ENCODE results near the gene LINS1.
"Not testable (repeated sequence)": the region's sequence is repeated elsewhere in the genome, so short reads cannot be mapped to it uniquely, and the experiment has no call there.

The LINS1 gene

DNA sequence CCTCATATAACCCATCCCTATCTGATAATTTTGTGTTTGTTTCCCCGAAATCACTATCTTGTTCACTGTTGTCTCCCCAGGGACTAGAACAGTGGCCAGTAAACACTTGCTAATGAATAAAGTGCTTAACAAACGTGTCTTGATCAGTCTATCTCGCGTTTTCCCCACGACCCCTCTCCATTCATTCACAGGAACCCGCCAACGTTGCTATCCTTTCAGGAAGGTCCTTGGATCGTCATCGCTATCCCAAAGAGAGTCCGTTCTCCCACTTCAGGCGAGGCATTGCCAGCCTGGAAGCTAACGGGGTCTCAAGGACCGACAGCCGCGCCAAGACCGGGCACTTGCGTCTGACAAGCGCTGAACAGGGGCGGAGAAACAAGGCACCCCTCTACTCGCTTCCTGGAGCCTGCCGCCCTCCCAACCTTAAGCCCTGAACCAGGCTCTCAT lies 344 bp downstream of the LINS1 start:
- DNase-seq, result no peak

DNA sequence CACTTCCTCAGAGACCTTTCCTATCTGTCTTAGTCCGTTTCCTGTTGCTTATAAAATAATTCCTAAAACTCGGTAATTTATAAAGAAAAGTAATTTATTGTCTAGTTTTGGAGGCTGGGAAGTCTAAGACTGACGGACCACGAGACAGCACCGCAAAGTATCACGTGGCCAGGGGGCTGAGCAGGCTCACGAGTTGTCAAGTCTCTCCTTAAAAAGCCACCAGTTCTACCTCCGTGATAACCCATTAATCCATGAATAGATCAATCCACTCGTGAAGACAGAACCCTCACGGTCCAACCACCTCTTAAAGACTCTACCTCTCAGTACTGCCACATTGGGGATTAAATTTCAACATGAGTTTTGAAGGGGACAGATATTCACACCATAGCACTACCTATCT lies 821 bp downstream of the LINS1 start:
- DNase-seq, result no peak

DNA sequence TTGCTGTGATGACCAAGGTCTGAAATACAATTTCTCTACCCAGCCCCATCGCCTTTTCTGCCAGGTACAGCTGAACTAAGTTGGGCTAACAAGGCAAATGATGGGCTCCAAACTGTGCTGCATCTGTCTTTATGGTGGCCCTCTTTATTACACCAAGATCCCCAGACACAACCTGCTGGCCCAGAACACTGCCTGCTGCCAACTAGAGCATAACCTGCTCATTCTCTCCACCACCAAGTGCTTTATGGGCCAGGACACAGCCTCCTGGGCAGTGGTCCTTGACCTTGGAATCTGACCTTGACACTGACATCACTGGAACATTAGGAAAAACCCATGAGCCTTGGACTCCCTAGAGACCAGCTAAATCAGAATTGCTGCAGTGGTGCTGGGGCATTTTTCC lies 3.3 kb downstream of the LINS1 start:
- DNase-seq, result no peak

DNA sequence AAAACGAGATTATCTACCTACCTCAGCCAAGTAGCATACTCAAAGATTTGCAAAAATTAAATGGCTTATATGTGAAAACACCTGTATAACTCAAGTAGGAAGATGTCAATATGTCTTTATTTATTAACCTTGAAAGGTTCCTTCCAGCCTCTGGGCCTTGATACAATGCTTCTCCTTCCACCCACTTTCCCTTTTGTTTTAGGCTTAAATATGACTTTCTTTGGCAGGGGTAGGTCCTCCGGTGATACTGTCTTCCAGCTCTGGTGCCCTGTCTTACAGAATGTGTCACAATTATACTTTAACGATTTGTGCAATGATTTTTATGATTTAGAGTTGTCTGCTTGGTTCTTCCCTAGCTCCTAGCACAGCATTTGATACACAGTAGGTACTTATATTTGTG lies 4.1 kb downstream of the LINS1 start:
- DNase-seq, result no peak

DNA sequence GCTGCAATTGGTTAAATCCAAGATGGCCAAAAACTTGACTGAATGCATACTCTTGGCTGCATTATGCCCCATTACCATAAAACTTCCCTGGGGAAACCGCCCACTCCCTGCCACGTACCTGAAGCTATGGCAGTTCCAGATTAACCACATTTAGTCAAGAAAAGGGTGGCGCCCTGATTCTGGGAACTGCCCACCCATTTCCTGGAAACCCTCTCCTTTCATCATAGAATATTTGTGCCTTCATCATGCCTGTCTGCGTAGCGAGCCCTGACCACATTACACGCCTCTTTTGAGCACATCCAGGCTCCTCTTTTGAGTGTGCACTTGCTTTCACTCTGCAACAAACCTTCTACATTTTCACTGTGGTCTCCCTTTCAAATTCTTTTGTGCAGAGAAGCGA lies 5.2 kb downstream of the LINS1 start:
- no peak for DNase-seq

DNA sequence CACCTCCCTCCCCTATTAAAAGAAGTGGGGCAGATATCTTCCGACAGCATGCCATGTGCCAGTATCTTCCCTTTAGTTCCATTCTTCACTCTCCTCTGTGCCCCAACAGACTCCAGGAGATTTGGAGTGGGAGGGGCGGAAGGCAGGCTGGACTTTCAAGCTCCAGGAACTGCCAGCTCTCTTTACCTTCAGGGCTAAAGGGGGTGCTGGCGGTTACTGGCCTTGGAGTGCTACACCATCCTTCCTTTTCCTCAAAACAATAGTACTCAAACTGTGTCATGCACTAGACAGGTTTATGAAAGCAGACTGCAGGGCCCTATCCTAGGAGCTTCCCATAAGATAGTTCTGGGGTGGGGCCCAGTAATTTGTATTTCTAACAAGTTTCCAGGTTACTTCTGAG lies 6.0 kb downstream of the LINS1 start:
- no peak for DNase-seq

DNA sequence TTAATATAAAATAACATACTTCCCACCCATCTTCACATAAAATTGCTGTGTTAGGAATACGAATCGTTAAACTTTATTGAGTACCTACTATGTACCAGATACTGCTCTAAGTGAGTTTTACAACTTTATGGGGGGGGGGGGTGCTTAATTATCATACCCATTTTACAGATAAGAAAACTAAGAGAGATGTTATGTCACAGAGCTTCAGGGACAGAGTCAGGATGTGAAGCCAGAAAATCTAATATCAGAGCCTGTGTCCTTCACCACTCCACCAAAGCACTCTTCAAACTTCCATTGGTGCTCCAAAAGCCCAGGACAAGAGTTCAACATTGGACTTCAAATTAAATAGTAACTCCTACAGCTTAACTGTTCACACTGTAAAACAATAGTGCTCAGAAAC lies 8.6 kb downstream of the LINS1 start:
- no peak for DNase-seq

DNA sequence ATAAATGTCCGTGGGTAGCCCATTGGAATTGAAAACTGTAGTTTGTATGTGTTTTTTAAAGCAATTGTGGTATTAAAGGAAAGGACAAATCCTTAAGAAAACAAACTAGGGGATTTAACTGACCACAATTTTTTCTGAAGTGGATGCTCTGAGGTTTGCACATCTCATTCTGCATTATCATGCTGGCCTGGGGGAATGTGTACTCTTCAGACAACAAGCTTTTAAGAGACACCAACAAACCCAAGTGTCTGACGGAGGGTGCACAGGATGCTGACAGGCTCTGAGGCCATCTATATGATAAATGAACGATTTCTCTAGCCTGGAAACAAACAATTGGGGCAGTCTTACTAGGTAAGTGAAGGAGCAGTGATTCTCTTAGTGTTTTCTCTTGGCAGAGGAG lies 9.1 kb downstream of the LINS1 start:
- no peak for DNase-seq

DNA sequence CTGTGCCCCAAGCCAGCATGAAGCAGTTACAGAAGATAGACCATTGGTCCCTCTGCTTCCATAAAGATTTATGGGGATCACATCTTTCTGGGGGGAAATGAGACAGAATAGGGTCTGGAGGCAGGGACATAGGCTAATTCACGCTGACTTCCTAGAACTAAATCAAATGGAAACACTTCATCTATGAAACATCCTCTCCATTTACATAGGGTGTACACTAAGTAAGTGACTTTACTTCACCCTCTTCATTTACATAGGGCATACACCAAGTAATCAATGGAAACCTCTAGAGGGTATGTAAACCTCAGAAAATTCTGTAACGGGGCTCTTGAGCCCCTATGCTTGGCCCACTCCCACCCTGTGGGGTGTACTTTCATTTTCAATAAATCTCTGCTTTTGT lies 10.1 kb downstream of the LINS1 start:
- DNase-seq, result no peak

DNA sequence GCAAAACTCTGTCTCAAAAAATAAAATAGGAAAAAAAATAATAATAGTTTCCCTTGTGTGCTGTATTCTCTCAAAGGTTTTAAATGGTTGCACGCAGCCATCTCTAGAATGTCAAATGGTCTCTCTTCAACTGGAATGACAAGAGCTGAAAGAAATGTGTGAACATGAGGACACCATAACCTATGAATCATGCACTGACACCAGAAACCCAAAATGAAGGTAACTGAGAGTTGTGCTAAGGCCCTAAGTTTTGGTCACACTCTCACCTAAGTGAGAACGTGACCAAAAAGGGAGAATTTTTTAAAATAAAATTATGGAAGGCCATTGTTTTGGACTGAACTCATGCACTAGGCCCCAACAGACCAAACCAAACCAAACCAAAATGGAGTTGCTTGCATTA lies 10.8 kb downstream of the LINS1 start:
- not testable (repeated sequence) for DNase-seq

DNA sequence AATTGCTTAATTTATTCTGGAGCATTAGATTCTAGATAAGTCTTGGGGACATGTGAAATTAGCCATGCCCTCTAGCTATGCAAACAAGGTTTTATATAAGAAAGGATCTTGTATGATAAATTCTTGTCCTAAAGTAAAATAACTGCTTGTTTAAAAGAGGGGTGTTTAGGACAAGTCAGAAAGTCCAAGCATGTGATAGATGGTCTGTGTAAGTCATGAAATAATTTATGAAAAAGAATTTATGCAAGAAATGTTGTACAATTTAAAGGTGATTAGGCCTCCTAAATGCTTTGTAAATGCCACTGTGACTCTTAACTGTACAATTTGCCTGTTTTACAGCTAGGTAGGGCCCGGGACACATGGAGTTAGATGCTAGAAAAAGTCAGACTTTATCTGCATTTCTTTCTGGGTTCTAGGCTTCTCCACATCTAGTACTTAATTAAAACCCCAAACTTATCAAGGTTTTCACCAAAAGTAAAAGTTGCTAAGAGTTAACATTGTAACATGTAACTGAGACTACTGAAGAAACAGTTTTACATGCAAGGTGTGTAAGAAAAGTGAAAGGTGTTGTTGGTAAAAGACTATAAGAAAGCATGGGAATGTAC lies 13.2 kb downstream of the LINS1 start:
- no peak for DNase-seq

DNA sequence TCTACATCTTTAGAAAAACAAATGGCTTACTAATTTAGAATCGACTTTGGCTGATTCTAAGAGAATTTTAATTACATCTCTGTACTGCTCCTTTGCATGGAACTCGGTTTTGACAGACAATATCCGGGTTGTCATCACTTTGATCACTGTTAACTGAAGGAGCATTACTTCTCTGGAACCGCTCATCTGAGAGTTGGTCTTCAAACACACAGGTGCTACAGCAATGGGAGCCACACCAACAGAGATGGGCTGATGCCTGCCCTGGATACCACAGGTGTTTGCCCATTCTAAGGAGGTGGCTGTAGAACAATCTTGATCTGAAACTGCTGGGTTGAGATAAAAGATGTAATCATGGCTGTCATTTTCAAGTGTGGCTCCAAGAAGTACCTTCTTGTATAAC lies 21.6 kb downstream of the LINS1 start:
- no peak for DNase-seq

DNA sequence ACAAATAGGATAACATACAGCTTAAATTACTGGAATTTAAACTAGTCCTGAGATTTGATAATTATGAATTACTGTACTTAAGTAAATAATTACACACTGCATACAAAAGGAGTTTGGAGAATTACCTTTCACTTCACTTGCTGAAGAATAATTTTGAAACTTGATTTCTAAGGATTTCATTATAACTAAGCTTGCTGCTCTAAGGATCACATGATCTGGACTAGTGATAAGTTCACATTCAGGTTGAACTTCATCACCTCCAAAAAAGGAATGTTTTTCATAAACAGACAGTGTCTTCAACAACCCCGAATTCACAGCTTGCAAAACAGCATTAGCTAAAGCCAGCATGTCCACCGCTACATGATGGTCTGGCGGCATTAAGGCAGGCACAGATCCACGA lies 28.5 kb downstream of the LINS1 start:
- DNase-seq, result no peak

DNA sequence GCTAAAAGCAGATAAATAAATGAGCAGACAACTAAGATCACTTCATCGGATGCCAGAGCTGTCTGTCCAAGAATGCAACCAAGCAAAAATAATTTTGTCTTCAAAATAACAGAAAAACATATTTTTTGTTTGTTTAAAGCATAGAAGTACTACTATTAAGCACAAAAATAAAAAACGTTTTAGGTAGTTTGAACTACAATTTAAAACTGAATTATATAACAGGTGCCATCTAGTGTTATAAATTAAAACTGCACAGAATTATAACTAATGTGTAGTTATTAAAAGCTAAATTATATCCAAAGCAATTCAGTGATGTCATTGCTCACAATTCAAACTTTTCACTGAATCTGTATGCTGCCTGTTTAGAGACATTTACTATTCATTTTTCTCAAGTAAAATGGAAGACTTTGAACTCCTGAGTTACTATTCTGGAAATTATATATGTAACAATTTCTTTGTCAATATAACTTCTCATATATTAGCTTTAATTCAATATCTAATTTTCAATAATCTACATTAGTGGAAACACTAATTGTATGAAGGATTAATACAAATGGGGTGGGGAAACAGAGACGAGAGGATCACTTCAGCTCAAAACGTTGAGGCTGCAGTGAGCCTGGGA lies 29.5 kb downstream of the LINS1 start:
- DNase-seq, result peak; percentile 2

DNA sequence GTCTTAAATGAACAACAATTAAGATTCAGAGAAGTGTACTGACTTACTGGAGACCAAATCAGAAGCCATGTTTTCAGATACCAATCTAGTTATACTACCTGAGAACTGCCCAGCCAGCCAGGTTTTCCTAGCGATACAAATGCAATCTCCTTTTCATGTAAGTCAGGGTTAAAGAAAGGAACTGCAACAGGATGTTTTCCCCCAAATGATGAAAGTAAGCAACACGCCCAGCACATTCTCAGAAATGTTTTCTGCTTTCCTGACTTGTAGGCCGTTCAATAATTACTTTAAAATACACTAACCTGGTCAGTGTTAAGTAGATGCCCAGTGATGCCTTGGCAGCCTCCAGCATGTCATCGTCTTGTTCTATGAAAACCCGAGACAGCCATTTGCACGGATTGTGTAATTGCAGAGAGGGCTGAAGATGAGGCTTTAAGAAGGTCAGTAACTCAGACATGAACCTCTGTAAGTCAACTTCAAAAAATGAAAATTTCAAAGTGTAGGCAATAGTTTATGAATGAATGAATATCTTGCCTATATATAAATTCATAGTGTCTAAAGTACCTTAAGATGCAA lies 30.3 kb downstream of the LINS1 start:
- no peak for DNase-seq

DNA sequence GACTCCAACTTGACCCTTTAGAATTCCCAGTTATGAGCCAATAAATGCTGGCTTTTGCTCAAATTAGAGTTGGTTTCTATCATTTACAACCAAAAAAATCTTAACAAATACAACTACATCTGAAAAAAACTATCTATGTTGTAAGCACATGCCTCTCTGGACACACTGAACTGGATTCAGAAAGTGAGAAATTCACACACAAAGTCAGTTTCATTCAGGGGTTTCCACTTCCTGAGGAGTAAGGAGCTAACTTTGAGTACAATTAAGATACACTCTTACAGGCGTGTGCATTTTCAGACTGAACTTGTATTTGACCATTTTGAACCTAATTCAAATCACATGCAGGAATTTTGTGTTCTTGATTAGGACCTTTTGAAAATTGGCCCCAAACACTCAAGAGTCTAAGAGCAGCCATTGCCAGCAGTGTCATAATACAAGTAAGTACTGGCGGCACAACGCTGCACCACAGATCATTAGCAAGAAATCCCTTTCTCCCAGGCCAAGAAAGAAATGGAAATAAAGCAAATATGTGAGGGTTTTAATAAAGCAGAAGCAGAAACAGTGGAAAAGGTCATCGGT lies 31.2 kb downstream of the LINS1 start:
- DNase-seq, result no peak

DNA sequence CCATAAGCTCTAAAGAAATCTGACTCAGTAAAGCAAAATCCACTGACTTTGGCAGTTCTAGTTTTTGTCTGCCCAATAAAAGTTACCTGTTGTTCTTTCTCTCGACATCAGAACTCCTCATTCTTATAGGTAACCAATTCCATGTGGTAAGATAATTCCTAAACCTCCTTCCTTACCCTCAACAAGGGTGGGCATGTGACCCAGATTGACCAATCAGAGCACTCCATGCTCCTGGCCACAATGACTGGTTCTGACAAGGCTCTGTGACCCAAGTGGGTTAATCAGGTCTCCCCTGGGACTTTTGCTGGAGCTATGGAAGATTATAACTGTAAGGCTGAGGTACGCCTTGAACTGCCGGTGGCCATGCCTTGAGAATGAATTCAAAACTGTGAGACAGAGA lies 31.7 kb downstream of the LINS1 start:
- no peak for DNase-seq

DNA sequence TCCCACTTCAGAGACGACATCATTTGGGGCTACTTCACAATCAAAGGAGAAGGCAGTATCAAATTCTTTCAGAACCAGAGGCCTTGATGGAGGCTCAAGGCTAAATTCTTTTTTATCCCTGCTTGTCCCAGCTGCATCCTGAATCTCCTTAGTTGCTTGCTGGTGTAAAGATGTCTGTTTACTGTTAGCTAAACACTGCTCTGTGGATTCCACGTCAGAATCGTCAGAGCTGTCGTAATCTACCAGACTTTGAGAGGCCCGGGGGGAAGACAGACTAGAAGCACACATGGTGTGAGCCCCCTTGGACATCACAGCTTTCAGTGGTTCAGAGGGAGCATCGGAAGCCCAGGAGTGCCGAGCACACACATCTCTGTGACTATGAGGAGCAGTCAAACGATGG lies 32.6 kb downstream of the LINS1 start:
- DNase-seq, result no peak

DNA sequence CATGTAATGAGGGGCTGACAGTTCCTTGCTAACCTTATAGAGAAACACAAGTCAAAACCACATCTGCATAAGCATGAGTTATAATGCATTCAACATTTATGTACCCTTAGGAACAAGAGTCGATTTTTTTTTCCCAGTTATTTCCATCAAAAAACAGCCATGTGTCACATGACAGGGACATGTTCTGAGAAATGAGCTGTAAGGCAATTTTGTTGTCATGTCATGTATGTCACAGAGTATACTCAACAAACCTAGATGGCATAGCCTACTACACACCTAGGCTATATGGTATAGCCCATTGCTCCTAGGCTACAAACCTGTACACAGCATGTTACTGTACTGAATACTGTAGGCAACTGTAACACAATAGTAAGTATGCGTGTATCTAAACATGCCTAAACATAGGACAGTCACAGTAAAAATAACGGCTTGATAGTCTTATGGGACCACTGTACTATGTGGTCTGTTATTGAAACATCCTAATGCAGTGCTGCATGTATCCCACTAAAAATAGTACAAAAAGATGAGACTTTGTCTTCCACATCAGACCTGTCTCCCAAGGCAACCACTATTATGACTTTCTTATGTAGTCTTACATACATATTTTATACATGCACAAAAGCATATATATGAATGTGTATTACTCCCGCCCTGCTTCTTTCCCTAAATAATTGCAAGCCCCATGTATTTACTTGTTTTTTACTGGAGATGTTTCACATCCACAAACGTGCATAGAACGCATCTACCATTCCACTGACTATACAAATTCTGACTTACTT lies 34.9 kb downstream of the LINS1 start:
- DNase-seq, result no peak

DNA sequence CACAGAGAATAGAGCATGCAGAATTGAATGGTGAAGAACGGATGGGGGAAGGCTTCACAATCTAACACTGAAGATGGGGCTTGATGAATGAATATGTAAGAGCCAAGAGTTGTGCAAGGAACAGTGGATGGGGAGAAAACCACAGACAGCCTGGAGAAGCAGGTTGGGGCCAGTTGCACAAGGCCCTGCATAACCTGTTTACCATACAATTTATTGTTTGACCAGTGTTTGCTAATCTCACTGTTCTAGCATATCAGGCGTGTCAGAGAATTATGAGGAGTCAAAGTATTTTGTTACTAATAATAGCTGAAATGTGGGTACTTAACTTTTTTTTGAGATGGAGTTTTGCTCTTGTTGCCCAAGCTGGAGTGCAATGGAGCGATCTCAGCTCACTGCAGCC lies 36.4 kb downstream of the LINS1 start:
- DNase-seq, result no peak

DNA sequence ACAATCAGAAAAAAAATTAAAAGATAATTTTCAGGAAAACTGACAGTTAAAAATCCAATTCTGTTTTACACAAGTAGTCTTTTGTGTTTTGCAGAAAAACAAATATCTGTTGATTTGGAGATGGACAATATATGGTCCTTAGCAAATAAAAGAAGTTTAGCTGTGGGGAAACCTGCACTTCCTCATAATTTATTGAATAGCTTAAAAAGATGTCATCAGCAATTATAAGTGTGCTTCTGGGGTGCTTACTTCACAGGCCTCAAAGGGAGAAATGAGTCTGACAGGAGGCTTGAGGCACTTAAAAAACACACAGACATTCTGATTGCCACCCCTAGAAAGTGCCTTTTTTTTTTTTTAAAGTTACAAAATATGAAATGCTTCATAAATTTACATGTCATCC lies 41.7 kb downstream of the LINS1 start:
- DNase-seq, result no peak

DNA sequence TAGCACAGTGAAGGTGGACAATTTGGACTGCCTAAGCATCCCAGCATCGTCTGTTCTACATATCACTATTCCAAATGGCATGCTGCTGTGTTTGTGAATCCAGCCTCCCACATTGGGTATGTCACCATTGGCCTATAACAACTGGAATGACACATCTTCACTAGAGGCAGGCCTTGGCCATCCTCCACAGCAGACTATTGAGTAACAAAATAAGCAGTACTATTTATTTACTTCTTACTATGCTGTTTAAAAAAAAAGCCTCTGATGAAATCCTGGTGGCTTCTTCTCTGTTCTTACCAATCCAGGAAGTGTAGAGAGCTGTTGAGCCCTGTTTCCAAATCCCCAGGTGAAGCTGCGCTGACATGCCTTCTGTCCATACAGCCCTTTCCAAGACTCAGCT lies 42.7 kb downstream of the LINS1 start:
- DNase-seq, result no peak

DNA sequence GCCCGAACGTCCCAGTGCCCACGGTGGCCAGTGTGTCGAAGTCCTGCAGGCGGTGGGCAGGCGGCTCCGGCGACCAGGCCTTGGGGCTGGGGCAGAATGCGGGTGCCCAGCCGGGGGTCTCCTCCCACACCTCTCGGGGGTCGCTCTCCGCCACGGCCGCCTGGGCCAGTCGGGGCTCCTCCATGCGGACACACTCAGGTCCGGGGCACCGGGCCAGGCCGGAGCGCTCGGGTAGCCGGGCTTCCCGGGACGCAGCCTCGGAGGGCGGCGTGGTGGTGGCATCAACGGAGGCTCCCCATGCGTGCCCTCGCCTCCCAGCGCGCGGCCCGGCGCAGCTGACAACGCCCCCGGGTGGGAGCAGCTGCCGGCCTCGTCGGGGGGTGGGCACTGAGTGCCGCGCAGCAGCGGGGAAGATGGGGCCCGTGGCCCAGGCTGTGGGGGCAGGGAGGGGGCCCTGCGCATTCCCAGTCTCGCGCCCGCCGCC lies 43.2 kb downstream of the LINS1 start:
- DNase-seq, result no peak

DNA sequence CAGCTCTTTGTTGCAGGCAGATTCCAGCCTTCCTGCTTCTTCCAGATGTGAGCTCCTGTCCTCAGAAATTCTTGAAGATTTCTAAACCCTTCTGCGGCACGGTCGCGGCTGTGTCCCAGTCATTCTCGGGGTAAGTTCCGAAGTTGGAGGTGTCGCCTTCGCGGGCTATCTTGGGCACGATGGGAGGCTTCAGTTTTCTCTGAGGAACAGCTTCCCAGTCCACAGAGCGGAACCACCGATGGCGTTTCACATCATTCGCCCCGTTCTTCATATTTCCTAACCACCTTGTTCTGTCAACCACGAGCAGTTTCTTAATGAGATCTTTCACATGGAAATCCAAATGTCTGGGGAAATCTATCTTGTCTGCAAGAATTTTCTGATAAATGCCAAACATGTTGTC lies 48.5 kb downstream of the LINS1 start:
- no peak for DNase-seq
